GM18951 (cell line): Measurements from ENCODE around the gene FMO2.

Experiments used
- POLR2A ChIP-seq: IDR thresholded peaks from 4 replicates; pipeline ENCODE4 v1.6.1; 2011; ENCODE audit warnings: mild to moderate bottlenecking; ENCODE audit not compliant: insufficient read length, insufficient read depth; ENCODE audit errors: extremely low read depth
- in situ Hi-C: fragments of 300-500 bp; cut with MboI; formaldehyde crosslinking; loops from one replicate; pipeline ENCODE4 v1.12.0; 2022; ENCODE audit warnings: low sequenced_read_pairs, mixed read lengths, inconsistent platforms; ENCODE audit not compliant: unreplicated experiment

Gene FMO2

DNA sequence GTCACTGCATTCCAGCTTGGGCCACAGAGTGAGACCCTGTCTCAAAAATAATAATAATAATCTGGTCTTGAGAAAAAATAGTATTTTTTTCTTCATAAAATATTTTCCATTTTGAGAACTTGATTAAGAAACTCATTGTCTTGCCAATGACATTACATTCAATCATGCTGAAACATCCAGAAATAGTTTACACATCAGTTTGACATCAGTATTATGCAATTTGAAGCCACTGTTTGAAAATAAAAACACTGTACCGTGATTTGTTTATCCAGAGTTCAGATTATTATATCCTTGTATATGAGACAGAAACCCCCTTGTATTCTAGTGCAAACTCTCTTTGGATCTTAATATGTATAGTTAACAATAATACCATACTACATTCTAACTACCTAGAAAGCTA is 6.9 kb downstream of the FMO2 start:
- in situ Hi-C loops, result no loop called here
- TF ChIP-seq POLR2A, result no peak

GRCh38 chr1:171195767-171196166 is 10.7 kb downstream of the FMO2 start:
- no peak for TF ChIP-seq POLR2A
- in situ Hi-C loops, result no loop called here

GRCh38 chr1:171196351-171196750 is 11.3 kb downstream of the FMO2 start:
- in situ Hi-C loops, result no loop called here

DNA sequence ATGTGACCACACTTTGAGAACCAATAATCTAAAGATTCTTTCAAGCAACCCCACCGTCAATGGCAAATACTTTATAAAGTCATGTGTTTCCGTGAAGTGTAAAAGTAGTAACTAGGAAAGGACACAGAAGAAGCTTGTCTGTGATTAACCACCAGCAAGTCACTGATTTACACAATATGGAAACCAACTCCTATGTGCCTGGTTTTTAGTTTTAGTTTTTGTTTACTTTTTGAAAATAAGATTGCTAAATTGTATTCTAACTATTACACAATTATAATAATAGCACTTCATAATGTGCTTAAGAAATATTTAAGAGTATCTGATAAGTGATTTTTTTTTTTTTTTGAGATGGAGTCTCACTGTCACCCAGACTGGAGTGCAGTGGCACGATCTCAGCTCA is 13.0 kb downstream of the FMO2 start:
- in situ Hi-C loops, result no loop called here
- TF ChIP-seq POLR2A, result no peak

More at GRCh38 chr1:171196351-171196750, 11.3 kb downstream of the FMO2 start:
- TF ChIP-seq POLR2A, result no peak

DNA sequence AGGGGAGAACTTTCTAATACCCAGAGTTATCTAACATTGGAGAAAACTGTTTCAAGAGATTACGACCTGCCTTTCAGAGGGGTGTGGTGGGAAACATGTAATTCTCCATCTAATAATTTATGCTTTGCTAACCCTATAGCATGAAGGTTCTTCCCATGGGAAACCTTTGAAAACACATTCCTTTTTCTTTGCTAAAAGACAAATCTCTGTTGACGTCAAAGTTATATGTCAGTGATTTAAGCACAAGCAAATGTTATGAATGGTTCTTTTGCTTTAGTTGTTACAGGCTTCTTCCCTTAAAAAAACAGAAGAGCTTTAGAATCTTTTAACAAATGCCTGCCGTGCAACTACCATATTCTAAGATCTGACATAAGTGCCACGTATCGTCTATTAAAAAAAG is 19.2 kb downstream of the FMO2 start:
- in situ Hi-C loops, result no loop called here
- no peak for TF ChIP-seq POLR2A

DNA sequence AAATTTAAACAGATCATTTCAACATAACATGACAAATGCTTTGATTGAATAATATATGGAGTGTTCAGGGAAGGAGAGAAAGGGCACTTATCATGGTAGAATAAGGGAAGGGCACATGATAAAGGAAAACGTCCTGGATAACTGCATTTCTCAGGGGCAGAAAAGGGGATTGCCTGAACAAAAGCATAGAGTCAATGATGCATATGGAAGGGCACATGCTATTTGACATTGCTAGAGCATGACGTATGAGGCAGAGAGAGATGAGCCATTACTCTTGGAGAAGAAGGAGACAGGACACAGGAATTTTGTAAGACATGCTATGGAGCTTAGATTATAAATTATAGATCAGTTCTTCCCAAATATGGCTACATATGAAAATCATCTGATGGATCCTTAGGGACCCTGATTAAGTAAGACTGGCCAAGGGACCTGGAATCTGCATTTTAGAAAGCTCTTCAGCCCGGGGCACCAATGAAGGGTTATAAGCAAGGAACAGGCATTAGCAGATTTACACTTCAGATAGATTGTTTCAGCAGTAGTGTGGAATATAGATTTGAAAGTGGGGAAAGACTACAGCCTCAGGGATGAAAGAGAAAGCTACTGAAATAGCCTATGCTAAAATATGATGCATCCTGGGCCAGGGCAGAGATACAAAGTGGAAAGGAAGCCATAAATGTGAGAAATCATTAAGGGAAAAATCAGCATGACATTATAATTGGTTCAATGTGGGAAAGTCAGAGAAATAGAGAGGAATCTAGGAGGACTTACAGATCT is 21.3 kb downstream of the FMO2 start:
- in situ Hi-C loops, result no loop called here
- no peak for TF ChIP-seq POLR2A

DNA sequence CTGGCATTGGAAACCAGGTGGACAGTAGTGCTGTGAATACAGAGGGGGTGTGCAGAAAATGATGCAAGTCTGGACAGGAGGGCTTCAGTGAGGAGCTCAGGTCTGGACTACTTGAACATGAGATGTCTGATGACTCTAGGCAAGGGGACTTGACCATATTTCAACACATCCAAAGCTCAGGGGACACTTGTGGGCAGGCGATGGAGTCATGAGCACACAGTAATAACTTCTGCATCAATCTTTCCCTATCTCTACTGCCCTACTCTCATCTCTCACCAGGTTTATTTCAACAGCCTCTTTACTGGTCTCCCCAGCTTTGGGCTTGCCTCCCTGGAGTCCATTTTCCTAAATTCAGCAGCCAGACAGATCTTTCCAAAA is 21.9 kb downstream of the FMO2 start:
- no peak for TF ChIP-seq POLR2A
- in situ Hi-C loops, result no loop called here

DNA sequence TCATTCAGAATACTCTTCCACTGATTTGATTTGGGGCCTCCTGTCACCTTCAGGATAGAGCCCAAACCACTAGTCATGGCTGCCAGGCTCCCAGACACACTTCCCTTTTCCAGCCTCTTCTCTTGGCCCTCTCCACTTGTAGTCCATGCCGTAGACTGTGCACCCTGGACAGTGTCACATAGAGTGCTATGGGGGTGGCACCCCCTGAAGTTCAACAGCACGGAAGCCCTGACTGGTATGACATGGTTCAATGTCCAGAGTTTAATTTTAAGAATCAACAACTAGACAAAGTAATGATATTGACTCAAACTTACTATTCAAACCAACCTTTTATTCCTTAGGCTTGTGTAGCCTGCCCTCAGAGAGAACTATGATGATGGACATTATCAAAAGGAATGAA is 22.3 kb downstream of the FMO2 start:
- in situ Hi-C loops, result no loop called here
- no peak for TF ChIP-seq POLR2A

DNA sequence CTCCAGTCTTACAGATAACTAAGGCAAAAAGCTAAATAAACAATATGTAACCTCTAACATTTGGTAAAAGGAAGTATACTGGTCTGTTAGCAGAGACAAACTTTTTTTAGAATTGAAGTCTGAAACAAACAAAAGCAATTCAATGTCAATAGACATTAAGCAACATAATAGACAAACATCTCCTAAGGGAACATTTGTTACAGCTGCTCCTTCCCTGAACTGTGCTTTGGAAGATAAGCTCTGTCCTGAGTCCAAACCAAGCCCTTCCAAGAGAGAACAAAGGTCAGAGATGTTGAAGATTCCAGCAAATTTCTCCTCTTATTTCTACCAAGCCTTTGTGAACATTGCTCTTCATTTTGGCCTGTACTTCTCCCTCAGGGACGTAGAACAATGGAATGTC is 25.3 kb downstream of the FMO2 start:
- in situ Hi-C loops, result no loop called here
- TF ChIP-seq POLR2A, result no peak

- in situ Hi-C loops, result no loop called here
Observed at GRCh38 chr1:171212607-171213351, 27.7 kb downstream of the FMO2 start.

GRCh38 chr1:171213559-171214454 is 28.7 kb downstream of the FMO2 start:
- no peak for TF ChIP-seq POLR2A
- in situ Hi-C loops, result no loop called here

More at GRCh38 chr1:171212607-171213351, 27.7 kb downstream of the FMO2 start:
- TF ChIP-seq POLR2A, result no peak

DNA sequence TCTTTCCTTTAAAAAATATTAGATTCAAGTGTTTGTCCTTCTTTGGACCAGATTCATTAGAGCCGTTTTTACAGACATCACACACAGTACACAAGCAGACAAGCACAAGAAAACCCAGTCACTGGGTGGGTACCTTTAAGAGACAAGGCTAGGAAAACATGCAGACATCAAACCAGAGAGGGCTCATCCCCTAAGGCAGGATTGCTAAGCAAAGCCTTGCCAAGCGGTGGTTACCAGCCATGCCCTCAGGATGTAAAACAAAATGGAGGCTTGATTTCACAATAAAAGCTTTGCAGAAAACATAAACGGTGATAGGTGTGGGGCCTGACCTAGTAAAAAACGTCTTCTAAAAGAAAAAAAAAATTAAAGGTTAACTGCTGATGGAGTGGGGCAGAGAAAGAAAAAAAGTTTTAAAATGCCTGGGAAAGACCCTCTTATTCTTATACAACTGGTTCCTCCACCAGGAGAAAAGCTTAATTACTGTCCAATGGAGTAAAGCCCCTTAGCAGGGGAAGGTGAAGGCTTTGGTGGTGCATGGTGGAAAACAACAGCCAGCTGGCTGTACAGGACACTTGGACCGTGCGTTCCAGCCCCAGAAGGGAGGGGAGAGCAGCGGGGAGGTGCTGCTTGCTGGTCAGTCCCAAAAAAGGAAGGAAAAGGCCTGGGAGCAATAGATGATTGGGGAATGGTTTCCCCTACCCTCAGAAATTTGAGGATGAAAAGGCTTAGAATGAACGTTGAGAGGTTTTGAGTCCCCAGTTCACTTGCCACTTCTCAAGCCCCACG is 32.8 kb downstream of the FMO2 start:
- in situ Hi-C loops, result no loop called here
- no peak for TF ChIP-seq POLR2A
